Measurements from ENCODE around the gene FRMPD4.

FRMPD4 gene

DNA sequence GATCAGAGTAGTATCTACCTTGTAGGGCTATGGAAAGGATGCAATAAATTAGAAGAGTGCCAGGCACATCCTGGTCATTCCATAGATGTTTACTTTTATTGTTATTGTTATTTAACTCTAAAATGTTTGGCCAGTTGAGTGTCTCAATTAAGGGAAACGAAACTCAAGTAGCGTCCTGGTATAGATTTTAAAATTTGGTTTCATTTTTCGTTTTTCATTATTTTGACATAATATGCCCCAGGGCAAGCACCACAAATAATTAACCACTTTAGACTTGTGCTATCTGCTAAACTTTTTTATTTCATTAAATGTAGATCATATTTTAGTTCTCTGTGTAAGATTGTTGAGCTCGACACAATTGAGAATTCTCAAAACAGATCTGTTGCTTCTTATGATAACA lies 473.2 kb downstream of the FRMPD4 start:
- no peak for DNase-seq (ENCODE audit: low read depth in 2 of 2, low spot score in 1 of 2)

DNA sequence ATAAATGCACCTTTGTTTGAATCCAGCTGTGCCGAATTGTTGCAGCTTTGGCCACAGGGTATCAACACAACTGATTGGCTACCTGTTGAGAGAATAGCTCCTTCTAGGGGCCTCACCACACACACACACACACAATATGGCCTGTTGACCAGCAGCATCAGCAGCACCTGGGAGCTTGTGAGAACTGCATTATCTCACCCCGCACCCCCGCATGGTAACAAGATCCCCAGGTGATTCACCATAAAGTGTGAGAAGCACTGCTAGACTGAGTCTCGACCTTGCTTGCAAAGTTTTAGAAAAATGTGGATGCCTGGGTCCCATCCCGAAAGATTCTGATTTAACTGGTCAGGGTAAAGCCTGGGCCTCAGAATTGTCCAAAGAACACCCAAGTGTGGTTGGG lies 476.0 kb downstream of the FRMPD4 start:
- no peak for DNase-seq (ENCODE audit: low read depth in 2 of 2, low spot score in 1 of 2)

DNA sequence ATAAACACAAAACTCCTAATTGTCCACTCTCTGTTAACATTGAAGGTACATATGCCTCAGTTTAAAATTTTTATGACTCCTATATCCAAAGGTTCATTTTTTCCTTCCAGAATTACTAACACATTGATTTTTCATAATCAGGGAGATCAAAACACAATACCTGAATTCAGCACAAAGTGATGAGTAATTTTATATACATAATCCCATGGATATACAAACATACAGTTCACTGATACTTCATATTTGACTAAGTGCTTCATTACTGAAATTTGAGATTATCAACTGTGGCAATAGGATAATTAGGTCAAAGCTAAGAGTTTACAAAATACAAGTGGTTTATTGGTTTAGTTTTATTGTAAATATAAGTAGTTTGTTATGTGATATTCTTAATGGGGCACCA lies 476.8 kb downstream of the FRMPD4 start:
- no peak for DNase-seq (ENCODE audit: low read depth in 2 of 2, low spot score in 1 of 2)

DNA sequence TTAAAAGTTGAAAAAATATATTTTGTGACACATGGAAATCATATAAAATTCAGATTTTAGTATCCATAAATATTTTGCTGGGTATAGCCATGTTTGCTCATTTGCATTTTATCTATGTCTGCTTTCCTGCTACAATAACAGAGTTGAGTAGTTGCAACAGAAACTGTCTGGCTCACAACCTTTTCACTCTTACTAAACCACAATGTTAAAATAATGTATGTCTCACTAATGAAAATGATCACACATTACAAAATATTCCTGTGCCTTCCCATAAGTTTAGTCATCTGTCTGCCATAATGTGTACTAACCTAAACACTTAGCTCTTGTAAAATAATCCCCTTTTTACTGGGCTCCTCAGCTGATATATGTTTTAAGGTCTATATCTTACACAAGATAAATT lies 479.0 kb downstream of the FRMPD4 start:
- no peak for DNase-seq (ENCODE audit: low read depth in 2 of 2, low spot score in 1 of 2)

DNA sequence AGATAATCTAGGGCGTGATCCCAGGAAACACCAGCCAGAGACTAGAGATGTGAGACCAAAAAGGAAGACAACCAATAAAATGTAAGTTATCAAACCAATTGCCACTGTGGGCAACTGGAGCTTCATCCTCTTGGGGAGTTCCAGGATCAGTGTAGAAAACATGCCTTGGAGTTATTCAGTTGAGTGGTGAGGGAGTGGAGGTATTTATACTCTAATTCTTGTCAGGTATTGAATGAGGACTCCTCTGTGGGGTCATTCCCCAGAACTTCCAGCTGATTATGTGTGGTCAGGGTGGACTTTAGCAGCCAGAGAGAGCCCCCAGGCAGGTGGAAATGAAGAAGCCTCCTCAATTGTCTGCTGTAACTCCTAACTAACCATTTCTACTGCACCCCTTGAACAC lies 509.0 kb downstream of the FRMPD4 start:
- DNase-seq (ENCODE audit: low read depth in 2 of 2, low spot score in 1 of 2): no peak

DNA sequence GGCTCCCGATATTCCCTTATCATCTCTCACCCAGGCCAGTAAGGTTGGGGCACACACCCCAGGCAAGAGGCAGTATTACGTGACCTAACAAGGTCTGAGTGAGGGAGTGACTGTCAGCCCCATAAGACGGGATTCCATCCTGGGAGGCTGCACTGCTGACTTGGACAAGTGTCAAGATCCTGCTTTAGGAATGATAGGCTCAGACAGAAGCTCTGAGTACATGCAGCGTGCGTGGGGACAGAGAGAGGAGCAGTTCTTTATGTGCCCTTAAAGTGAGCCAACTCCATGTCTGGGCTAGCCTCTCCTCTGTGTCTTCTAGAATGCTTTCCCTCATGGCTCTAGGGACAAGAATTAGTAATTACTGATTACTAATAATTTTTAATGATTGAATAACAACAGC lies 510.7 kb downstream of the FRMPD4 start:
- DNase-seq (ENCODE audit: low read depth in 2 of 2, low spot score in 1 of 2): no peak

DNA sequence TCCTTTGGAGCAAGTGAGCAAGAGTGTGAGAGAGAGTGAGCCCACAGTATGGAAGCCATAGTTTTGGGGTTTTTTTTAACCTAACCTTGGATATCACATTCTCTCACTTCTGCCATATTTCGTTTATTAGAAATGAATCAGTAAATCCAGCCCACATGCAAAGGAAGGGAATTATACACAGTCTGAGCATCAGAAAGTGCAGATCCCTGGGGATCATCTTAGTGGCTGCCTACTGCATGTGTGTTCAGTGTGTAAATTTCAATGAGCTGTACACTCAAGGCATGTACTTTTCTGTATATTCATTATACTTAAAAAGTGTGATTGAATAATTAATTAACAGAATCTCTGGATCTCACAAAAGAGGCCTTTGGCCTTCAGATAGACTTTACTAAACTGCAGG lies 519.2 kb downstream of the FRMPD4 start:
- DNase-seq (ENCODE audit: low read depth in 2 of 2, low spot score in 1 of 2): no peak

DNA sequence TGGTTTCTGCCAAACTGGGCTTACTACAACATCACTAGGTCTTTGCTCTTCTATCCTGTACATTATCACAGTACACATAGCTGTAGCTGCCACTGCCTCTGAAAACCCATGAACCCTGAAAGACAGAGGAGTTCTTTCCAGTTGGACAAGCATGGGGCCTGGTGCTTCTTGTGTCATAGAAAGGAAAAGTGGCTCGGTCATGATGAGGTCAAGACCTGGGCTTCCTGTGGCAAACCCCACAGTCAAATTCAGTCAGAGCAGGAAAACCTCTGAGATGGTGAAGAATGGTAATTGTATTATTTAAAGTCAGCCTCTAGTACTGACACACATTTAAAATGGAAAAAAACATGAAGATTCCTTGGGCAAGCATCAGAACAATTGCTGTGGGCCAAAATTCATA lies 519.6 kb downstream of the FRMPD4 start:
- no peak for DNase-seq (ENCODE audit: low read depth in 2 of 2, low spot score in 1 of 2)

DNA sequence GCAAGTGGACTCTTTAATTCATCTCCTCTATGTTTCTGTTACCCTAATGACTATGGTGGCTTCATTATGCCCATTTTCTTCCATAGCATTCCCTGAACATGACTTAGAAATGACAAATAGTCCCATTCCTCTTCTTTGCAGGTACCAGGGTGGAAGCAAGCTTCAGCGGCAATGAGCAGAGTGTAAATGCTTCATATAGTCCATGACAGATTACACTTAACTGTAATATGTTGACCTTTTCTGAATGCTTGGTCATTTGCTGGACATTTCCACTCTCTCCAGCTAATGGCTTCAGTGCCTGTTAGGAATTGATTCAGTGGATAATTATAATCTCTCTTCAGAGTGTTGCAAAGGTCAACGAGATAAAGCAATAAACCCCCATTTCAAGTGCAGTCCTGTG lies 523.2 kb downstream of the FRMPD4 start:
- DNase-seq (ENCODE audit: low read depth in 2 of 2, low spot score in 1 of 2): no peak

DNA sequence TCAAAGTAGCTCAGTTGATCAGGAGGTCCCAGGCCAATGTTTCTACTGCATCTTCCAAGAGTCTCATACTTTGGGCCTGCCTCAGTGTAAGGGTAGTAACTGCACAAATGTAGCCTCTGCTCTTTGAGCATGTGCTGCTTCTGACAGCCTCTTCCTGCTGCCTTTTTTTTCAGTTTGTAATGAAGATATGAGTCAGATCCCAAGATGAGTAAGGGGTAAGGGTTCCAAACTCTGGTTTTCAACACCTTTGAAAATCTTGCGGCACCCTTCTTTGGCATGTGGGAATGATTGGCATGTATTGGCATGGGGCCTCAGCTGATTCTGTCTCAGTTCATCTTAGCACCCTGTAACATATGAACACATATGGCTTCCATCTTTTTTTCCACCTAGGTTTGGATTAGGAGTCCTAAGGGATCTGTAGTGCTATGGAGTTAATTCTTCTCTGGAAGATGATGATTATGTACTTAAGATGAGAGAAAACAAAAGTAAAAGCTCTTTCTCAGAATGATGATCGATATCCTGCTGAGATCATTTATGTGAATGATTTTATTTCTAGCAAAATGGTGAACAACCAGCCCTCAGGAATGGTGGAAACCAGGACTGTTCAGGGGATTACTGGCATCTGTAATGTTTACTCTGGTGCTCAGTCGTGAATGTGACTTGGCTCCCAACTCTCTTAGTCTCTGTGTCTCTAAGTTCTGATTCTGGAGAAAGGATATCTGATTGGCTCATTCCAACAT lies 534.3 kb downstream of the FRMPD4 start:
- DNase-seq (ENCODE audit: low read depth in 2 of 2, low spot score in 1 of 2): no peak

DNA sequence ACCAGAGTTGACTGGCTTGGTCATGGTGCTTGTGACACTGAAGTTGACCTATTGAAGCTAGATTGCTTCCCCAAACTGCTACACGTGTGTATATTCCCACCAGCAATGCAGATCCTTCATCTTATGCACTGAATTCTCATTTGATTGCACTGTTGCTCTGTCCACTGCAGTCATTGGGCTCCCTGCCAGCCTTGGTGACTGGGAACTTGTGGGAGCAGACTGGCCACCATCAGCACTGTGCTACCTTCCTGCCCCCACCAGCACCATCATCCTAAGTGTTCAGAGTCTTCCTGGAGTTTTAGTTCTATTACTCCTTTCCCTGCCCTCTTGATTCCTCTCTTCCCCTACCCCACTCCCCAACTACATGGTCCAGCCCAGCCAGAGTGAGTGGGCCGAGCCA lies 535.2 kb downstream of the FRMPD4 start:
- DNase-seq (ENCODE audit: low read depth in 2 of 2, low spot score in 1 of 2): no peak

DNA sequence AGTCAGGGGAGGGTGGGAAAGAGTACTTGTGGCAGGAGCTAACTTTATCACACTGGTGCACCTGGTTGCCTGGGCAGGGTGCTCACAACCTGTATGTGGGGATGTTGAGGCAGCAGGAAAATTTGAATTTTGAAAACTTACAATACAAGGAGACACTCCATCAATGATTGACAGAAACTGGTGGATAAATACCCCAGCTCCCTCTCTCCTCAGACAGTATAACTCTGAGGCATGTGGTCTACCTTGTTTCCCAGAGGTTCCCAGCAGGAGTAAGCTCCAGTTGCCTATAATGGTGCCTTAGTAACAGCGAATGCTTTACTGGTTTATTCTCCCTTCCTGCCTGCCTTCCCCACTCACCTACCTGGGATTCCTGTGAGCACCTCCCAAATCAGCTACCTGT lies 541.2 kb downstream of the FRMPD4 start:
- DNase-seq (ENCODE audit: low read depth in 2 of 2, low spot score in 1 of 2): no peak

DNA sequence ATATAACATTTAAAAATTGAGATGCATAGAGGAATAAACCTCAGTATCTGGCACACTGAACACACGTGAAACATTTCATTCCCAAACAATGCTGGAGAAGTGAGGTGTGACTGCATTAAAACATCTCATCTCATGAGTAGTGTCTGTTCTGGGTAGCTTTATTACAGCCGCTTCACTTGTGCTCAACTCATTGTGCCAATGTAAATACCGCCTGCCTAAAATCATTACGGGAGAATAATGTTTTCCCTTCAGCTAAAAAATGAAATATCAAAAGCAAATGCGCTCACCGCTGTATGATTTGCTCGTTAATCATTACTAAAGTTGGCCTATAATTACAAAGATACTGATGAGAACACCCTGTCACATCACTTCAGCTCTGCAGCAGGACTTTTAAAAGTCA lies 542.8 kb downstream of the FRMPD4 start:
- no peak for DNase-seq (ENCODE audit: low read depth in 2 of 2, low spot score in 1 of 2)

DNA sequence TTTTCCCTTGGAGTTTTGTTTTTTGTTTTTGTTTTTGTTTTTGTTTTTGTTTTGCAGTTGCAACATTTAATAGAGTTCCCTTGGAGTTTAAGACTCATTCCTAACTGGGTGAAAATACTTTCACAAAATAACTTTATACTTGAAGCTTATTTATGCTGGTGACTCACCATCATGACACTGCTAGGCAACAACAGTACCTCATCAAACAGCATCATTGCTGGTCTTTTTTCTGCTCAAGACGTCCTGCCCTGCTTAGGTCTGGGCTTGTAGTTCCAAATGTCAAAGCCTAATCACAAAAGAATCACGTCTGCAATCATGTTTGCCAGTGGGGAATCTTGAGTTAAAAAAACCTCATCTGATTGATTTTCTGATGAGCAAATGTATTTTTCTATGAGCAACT lies 547.3 kb downstream of the FRMPD4 start:
- DNase-seq (ENCODE audit: low read depth in 2 of 2, low spot score in 1 of 2): no peak

DNA sequence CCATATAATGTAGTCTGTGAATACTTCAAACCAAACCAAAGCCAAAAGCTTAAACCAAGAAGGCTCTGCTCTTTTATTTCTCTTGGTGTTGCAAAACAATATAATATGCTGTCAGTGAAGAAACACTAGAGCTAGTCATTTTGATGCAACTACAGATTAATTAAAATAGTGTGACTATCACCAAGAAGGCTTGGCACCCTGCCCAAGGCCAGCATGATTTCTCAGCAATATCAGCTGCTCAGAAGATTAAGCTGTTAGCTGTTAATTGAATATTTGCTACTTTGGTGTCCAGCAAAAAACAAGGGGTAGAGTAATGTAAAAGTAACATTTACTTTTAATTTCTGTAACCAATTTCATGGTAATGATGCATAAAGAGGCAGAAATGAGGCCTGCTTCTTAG lies 548.1 kb downstream of the FRMPD4 start:
- DNase-seq (ENCODE audit: low read depth in 2 of 2, low spot score in 1 of 2): no peak

DNA sequence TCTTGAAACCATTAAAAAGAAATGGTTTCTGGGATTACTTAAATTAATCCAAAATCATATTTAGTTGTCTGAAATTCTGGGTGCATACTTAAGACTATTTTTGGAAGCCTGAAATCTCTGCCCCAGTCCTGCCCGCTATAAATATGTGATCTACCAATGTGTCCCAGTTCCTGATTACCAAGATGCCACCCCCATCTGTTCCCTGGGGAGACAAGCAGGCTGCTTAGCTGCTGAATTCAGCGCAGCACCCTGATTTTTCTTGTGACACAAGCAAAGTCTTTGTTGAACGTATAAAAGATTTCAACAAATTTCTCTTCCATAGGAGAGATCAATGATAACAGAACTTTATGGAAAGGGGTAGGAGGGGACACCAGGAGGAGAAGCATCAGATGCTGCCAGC lies 552.4 kb downstream of the FRMPD4 start:
- DNase-seq (ENCODE audit: low read depth in 2 of 2, low spot score in 1 of 2): no peak

DNA sequence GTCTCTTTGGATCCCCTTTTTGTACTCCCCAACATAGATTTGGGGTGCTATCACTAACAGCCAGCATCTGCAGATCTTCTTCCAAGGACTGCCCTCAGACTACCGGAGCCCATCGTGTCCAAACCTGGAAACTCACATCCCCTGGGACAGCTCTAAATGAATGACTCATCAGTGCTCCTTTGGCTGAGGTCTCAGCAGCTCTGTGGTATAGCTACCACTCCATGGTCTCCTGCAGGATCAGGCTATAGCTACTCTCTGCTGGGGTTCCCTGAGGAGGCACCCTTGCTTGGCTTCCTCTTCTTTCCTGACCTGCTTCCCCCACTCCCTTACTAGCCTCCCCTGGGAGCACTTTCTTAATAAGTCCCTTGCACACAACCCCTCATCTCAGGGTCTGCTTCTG lies 555.5 kb downstream of the FRMPD4 start:
- no peak for DNase-seq (ENCODE audit: low read depth in 2 of 2, low spot score in 1 of 2)

DNA sequence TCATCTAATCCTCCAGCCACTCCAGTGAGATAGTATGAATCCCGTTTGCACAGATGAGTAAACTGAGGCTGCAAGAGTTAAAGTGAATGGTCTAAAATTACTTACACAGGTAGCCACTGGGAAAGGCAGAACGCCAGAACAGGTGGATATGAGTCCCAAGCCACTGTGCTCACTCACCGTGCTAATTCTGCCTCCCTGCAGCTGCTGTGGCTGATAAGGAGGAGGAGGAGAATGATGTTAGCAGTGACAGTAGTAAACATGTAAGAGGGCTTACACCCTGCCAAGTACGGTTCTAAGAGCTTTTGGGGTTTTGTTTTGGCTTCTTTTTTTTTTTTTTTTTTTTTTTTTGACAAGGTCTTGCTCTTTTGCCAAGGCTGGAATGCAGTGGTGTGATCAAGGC lies 562.5 kb downstream of the FRMPD4 start:
- no peak for DNase-seq (ENCODE audit: low read depth in 2 of 2, low spot score in 1 of 2)

DNA sequence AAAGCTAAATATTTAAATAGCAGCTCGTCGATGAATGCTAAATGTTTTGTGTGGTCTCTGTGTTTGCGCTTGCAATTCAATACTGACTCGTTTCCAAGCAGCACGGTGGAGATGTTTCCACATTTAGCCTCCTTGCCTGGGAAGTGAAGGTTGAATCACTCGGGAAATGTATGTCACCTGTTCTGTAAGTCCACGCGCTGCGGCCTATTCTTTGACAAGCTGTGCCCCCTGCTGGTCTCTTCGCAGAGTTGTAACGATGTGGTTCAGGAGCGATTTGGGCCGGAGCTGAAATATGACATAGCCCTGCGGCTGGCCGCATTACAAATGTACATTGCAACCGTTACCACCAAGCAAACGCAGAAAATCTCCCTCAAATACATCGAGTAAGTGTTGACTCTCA lies 563.4 kb downstream of the FRMPD4 start:
- DNase-seq (ENCODE audit: low read depth in 2 of 2, low spot score in 1 of 2): no peak

DNA sequence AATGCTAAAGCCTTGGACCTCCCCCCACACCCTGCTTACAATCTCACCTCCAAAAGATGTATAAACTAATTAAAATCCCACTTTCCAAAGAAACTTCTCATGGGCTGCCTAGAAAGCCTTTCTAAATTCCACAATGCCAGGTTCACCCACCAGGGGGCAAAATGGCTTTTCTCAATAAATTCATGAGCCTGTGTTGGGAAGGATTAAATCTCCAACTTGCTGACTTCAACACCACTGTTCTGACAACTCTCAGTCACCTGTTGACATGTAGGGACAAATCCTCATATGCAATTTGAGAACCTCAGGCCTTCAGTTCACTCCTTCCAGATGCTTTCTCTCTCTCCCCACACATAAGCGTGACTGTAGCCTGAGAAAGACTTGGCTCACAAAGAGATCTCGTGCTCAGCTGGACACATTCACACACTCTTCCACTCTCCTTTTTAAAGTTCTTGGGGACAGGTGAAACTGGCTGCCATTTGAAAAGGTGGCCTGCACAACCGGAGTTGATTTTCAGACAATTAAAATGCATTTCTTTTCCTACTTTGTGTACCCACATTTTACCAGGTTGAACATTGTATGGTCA lies 564.3 kb downstream of the FRMPD4 start:
- no peak for DNase-seq (ENCODE audit: low read depth in 2 of 2, low spot score in 1 of 2)

DNA sequence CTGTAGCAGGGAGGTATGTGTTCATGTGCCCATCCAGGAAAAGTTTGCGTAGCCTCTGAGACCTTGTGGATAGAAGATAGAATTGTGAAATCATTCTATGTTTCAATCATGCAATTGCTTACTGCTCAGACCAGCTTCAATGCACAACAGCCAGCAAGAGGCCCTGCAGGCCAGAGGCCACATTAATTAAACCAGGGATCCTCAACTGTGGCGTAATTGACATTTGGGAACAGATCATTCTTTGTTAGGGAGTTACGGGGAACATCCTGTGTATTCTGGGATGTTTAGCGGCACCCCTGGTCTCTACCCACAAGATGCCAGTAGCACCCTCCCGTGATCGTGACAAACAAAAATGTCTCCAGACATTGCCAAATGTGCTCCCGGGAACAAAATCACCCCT lies 566.4 kb downstream of the FRMPD4 start:
- no peak for DNase-seq (ENCODE audit: low read depth in 2 of 2, low spot score in 1 of 2)

DNA sequence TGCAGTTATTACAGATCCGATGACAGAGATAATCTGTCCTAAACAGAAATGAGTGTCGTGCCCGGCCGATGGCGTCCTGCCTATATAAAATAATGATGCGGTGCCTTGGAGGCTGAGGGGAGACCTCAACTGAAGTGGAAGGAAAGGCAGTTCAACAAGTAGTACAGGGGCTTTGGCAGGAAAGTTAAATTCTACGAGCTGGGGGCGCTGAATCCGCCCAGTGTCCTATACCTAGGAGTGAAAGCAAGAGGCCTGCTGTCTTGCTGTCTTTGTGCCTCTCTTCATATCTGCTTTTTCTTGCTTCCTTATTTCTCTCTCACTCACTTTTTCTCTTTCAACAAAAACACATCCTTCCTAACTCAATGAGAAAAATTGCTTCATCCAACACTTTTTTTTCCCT lies 570.8 kb downstream of the FRMPD4 start:
- no peak for DNase-seq (ENCODE audit: low read depth in 2 of 2, low spot score in 1 of 2)

DNA sequence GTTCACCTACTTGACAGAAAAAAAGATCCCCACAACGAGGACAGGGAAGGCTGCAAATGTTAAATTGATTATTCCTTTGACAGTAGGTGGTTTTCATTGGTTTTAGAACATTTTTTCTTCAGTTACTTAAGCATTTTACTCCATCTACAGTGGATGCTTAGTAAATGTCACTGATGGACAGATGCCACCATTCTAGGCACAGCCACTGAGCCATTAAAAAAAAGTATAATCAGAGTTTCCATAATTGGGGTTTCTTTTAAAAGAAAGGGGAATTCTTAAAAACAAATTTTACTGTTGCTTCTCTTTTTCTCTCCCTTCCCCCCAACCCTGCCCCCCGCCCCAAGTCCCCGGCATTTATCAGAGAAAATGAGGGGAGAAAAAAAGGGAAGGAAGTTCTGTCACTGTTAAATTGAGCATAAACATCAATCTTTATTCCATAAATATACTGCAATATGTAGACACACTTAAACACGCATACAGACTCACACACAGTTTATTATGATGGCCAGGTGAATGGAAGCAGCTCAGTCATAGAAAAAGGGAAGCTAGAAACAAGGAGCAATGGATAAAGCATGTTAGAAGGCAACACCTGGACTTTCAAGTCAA lies 573.3 kb downstream of the FRMPD4 start:
- DNase-seq (ENCODE audit: low read depth in 2 of 2, low spot score in 1 of 2): no peak
